ENCODE data around the gene PRPF19. TPM values are rescaled to one million over a fixed set of nuclear protein-coding genes. Genes with fewer than 3 reads are reported as not detected.

PRPF19 gene
- polyA plus RNA-seq, 1 of the 3 experiments (the other 2 are of a cell fraction) = 58.9 TPM

DNA sequence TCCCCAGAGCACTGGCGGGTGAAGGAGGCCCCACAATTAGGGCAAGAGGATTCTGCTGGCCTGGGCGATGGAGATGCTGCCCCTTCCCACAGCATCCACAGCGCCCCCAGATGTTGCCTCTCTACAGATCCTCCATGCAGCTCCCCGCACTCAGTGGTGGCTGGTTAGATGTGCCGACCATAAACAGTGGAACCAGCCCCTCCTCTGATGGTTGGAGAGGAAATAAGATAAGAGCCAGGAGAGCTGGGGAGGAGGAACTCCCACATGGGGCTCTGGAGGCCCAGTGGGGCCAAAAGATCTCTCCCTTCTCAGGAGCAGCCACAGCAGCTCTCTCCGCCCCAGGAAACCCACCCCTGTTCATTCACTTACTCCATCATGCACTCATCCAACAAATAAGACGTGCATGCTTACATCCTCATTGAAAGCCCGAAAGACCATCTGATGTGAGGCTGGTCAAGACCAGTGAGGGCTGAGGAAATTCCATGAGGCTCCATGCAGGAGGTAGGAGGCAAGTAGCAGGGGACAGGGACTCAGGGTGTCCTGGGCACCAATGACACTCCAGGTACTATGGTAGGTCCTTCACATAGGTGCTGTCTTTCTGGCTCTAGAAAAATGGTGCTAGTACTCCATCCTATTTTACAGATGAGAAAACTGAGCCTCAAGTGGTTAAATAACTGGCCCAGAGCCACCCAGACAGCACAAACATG is 52.1 kb downstream of the PRPF19 start:
- Histone ChIP-seq H3K4me3 (ENCODE audit: low read depth in 2 of 2, low read length in 1 of 2) (no peak overlapping the region), H3K4me1 (ENCODE audit: control insufficient read depth in 1 of 2, insufficient read depth in 2 of 2, low read depth in 1 of 2, low read length in 1 of 2) (no peaks in the 10 kb centered on the region), H3K9me3 (no peaks in the 10 kb centered on the region), H3K79me2 (ENCODE audit: insufficient read depth) (no peaks in the 10 kb centered on the region), H3F3A (replicated peaks; ENCODE audit: insufficient read depth) (no peaks in the 10 kb centered on the region), H3K9ac (no peak overlapping the region), H3K36me3 (replicated peaks in 1 of 2; ENCODE audit: control insufficient read depth in 1 of 2, insufficient read depth in 2 of 2, low read length in 1 of 2) (peaks cover 0 to 27% of the 10 kb centered on the region in 2 experiments), H4K20me1 (ENCODE audit: insufficient read depth) (no peaks in the 10 kb centered on the region), H3K27me3 (ENCODE audit: insufficient read depth) (no peaks in the 10 kb centered on the region), H2AFZ (ENCODE audit: low read depth) (no peak overlapping the region), H3K27ac (ENCODE audit: low read depth in 2 of 2, low read length in 1 of 2) (no peak overlapping the region), H3K4me2 (no peak overlapping the region), H3K9me2 (no peaks in the 10 kb centered on the region)
- DNase-seq = no peak
- ChIA-PET POLR2A (interaction anchor here (0.5 kb wide), 1 partner anchor 544 kb away, joined by 3 read pairs; no protein-coding TSS in a partner anchor), CTCF (interaction anchor here (1.0 to 2.5 kb wide), 2 partner anchors 23 to 33 kb away, joined by 3 to 13 read pairs; no protein-coding TSS in a partner anchor)
- WGBS (ENCODE audit: low lambda C conversion rate) = 94% methylated on average over 8 of the region's 8 CpGs
- TF ChIP-seq, protein P1, sequence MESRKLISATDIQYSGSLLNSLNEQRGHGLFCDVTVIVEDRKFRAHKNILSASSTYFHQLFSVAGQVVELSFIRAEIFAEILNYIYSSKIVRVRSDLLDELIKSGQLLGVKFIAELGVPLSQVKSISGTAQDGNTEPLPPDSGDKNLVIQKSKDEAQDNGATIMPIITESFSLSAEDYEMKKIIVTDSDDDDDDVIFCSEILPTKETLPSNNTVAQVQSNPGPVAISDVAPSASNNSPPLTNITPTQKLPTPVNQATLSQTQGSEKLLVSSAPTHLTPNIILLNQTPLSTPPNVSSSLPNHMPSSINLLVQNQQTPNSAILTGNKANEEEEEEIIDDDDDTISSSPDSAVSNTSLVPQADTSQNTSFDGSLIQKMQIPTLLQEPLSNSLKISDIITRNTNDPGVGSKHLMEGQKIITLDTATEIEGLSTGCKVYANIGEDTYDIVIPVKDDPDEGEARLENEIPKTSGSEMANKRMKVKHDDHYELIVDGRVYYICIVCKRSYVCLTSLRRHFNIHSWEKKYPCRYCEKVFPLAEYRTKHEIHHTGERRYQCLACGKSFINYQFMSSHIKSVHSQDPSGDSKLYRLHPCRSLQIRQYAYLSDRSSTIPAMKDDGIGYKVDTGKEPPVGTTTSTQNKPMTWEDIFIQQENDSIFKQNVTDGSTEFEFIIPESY (IDR thresholded peaks at IDR 0.05; ENCODE audit: borderline replicate concordance, low read depth) = no peak
- TF ChIP-seq MXI1 (IDR thresholded peaks at IDR 0.05; ENCODE audit: low read depth, low read length) (no peak), TCF12 (IDR thresholded peaks at IDR 0.05) (no peak), RFX5 (IDR thresholded peaks at IDR 0.05; ENCODE audit: low read length) (no peak), RXRA (IDR thresholded peaks at IDR 0.05; ENCODE audit: borderline replicate concordance, low read depth) (no peak), TAF1 (IDR thresholded peaks at IDR 0.05; ENCODE audit: borderline replicate concordance, low read depth, low read length) (no peak), TEAD4 (IDR thresholded peaks at IDR 0.05; ENCODE audit: borderline replicate concordance, insufficient read depth) (no peak), RCOR1 (IDR thresholded peaks at IDR 0.05; ENCODE audit: low read length) (no peak)
- TF ChIP-seq, protein P2, sequence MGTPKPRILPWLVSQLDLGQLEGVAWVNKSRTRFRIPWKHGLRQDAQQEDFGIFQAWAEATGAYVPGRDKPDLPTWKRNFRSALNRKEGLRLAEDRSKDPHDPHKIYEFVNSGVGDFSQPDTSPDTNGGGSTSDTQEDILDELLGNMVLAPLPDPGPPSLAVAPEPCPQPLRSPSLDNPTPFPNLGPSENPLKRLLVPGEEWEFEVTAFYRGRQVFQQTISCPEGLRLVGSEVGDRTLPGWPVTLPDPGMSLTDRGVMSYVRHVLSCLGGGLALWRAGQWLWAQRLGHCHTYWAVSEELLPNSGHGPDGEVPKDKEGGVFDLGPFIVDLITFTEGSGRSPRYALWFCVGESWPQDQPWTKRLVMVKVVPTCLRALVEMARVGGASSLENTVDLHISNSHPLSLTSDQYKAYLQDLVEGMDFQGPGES (IDR thresholded peaks at IDR 0.05; ENCODE audit: low read depth, low read length) = no peak
- TF ChIP-seq, protein P3, sequence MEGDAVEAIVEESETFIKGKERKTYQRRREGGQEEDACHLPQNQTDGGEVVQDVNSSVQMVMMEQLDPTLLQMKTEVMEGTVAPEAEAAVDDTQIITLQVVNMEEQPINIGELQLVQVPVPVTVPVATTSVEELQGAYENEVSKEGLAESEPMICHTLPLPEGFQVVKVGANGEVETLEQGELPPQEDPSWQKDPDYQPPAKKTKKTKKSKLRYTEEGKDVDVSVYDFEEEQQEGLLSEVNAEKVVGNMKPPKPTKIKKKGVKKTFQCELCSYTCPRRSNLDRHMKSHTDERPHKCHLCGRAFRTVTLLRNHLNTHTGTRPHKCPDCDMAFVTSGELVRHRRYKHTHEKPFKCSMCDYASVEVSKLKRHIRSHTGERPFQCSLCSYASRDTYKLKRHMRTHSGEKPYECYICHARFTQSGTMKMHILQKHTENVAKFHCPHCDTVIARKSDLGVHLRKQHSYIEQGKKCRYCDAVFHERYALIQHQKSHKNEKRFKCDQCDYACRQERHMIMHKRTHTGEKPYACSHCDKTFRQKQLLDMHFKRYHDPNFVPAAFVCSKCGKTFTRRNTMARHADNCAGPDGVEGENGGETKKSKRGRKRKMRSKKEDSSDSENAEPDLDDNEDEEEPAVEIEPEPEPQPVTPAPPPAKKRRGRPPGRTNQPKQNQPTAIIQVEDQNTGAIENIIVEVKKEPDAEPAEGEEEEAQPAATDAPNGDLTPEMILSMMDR (IDR thresholded peaks at IDR 0.05) = no peak
- TF ChIP-seq, protein P4, sequence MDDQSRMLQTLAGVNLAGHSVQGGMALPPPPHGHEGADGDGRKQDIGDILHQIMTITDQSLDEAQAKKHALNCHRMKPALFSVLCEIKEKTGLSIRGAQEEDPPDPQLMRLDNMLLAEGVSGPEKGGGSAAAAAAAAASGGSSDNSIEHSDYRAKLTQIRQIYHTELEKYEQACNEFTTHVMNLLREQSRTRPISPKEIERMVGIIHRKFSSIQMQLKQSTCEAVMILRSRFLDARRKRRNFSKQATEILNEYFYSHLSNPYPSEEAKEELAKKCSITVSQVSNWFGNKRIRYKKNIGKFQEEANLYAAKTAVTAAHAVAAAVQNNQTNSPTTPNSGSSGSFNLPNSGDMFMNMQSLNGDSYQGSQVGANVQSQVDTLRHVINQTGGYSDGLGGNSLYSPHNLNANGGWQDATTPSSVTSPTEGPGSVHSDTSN (IDR thresholded peaks at IDR 0.05) = no peak
- TF ChIP-seq, protein P5, sequence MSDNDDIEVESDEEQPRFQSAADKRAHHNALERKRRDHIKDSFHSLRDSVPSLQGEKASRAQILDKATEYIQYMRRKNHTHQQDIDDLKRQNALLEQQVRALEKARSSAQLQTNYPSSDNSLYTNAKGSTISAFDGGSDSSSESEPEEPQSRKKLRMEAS (IDR thresholded peaks at IDR 0.05; ENCODE audit: low read depth) = no peak
